Duodenal mucosa (tissue), 2 donors: ENCODE data around the gene FLOT2.
A peak's percentile ranks its signal among the peaks of the same experiment; 100 is the strongest.
"Not testable (repeated sequence)": the region's sequence is repeated elsewhere in the genome, so short reads cannot be mapped to it uniquely, and the experiment has no call there.

ENCODE experiments used
- H3K27ac ChIP-seq: one replicate; pipeline ENCODE4 v1.7.0; 2013; ENCODE audit warnings: low read depth, low read length
- H3K27me3 ChIP-seq, 2 donors: one replicate each; pipeline ENCODE4 v1.7.0; 2013; ENCODE audit warnings: low read length in 2 of 2, control low read depth in 1 of 2; ENCODE audit not compliant: insufficient read depth in 2 of 2, control insufficient read depth in 1 of 2
- H3K36me3 ChIP-seq, 2 donors: one replicate each; pipeline ENCODE4 v1.7.0; 2013; ENCODE audit warnings: low read length in 2 of 2, control low read depth in 1 of 2; ENCODE audit not compliant: insufficient read depth in 2 of 2, control insufficient read depth in 1 of 2
- H3K4me1 ChIP-seq, 2 donors: one replicate each; pipeline ENCODE4 v1.7.0; 2013; ENCODE audit warnings: low read length in 2 of 2, control low read depth in 1 of 2; ENCODE audit not compliant: insufficient read depth in 2 of 2, control insufficient read depth in 1 of 2
- H3K4me3 ChIP-seq, 2 donors: one replicate each; pipeline ENCODE4 v1.7.0; 2013; ENCODE audit warnings: low read length in 2 of 2, low read depth in 1 of 2
- H3K9ac ChIP-seq, 2 donors: one replicate each; pipeline ENCODE4 v1.7.0; 2013; ENCODE audit warnings: low read length in 2 of 2, low read depth in 1 of 2
- H3K9me3 ChIP-seq, 2 donors: one replicate each; pipeline ENCODE4 v1.7.0; 2013; ENCODE audit warnings: low read length in 2 of 2, control low read depth in 1 of 2; ENCODE audit not compliant: control insufficient read depth in 1 of 2

The FLOT2 gene

GRCh38 chr17:28849281-28849680 is 48.3 kb downstream of the FLOT2 start:
- no peaks in the 10 kb centered on the region for H3K9me3 ChIP-seq
- peaks cover 0 to 3% of the 10 kb centered on the region in 2 donors for H3K4me1 ChIP-seq
- H3K4me3 ChIP-seq: no peak overlapping the region
- H3K36me3 ChIP-seq: no peaks in the 10 kb centered on the region
- H3K9ac ChIP-seq: no peak overlapping the region
- H3K27ac ChIP-seq: no peak overlapping the region
- H3K27me3 ChIP-seq: no peaks in the 10 kb centered on the region

- H3K27ac ChIP-seq, H3K9ac ChIP-seq, H3K27me3 ChIP-seq, H3K36me3 ChIP-seq, H3K4me3 ChIP-seq, H3K4me1 ChIP-seq, H3K9me3 ChIP-seq: not testable (repeated sequence)
Observed at GRCh38 chr17:28848667-28849066, 48.9 kb downstream of the FLOT2 start.

GRCh38 chr17:28846699-28847098 is 50.8 kb downstream of the FLOT2 start:
- H3K4me1 ChIP-seq: not testable (repeated sequence)

GRCh38 chr17:28846231-28846630 is 51.3 kb downstream of the FLOT2 start:
- peaks cover 0 to 8% of the 10 kb centered on the region in 2 donors for H3K4me1 ChIP-seq
- H3K36me3 ChIP-seq: no peaks in the 10 kb centered on the region
- no peak overlapping the region for H3K9ac ChIP-seq
- no peaks in the 10 kb centered on the region for H3K9me3 ChIP-seq
- no peak overlapping the region for H3K4me3 ChIP-seq
- H3K27ac ChIP-seq: no peak overlapping the region
- no peaks in the 10 kb centered on the region for H3K27me3 ChIP-seq

More at GRCh38 chr17:28846699-28847098, 50.8 kb downstream of the FLOT2 start:
- H3K9ac ChIP-seq, H3K36me3 ChIP-seq, H3K27ac ChIP-seq, H3K4me3 ChIP-seq, H3K9me3 ChIP-seq, H3K27me3 ChIP-seq: not testable (repeated sequence)

DNA sequence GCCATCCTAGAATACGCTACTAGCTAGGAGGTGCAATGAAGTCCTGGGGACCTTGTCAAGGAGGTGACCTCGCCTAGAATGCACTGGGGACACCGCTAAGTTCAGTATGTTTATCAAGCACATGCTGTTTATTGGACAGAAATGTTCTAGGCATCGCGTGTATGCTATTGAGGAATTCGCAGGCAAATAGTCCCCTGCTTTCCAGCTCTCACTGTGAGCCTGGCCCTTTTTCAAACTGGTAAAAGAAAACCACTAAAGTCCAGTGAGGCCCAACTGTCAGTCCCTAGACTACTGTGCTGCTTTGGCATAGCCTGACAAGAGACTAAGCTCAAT is 53.8 kb downstream of the FLOT2 start:
- H3K9me3 ChIP-seq: no peaks in the 10 kb centered on the region
- peaks cover 5 to 9% of the 10 kb centered on the region in 2 donors for H3K4me1 ChIP-seq
- no peak overlapping the region for H3K4me3 ChIP-seq
- no peaks in the 10 kb centered on the region for H3K36me3 ChIP-seq
- no peak overlapping the region for H3K27ac ChIP-seq
- no peak overlapping the region for H3K9ac ChIP-seq
- H3K27me3 ChIP-seq: no peaks in the 10 kb centered on the region

DNA sequence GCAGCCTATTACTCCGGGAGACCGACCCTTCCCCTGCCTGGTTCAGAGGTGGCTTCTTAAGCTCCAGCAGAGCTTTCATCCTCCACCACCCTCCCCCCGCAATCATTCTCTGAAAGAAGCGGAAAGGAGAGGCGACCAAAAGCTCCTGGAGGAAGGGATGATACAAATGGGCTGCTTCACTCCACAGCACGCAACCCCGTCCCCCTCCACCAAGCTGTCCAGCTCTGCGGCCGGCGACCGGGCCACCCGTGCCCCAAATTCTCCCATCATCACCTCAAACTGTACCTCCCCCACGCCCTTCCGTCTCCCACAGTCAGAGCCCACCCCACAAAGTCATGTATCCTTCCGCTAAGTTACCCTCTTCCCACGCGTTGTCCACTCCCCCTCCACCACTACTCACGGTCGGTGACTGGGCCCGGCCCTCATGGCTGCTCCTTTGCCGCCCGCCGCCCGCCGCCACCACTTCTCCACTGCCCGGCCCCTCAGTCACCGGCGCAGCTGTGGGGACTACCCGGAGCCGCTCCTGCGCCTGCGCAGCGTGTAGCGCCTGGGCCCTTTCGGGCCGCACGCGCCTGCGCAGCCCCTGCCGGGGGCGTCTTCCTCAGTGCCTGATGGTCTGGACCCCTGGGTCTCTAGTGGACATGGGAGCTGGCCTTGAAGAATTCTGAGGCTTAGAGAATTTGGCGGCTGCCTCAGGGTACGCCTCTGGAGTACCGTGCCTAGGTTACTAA is 55.1 kb downstream of the FLOT2 start, which contains the start of gene FAM222B:
TSS of gene FAM222B (minus strand) at position 509 of the 731 bp plus-strand sequence. CDS start 76,123 bp downstream, outside the sequence.
- H3K4me3 ChIP-seq: peak within 1 kb of the TSS; percentile 91 to 100
- H3K27ac ChIP-seq: peak within 1 kb of the TSS; percentile 77
- H3K9me3 ChIP-seq: no peaks in the 10 kb centered on the region
- peak within 1 kb of the TSS; percentile 91 to 92 for H3K9ac ChIP-seq
- no peaks in the 10 kb centered on the region for H3K36me3 ChIP-seq
- no peaks in the 10 kb centered on the region for H3K27me3 ChIP-seq
- peaks cover 5 to 9% of the 10 kb centered on the region in 2 donors for H3K4me1 ChIP-seq

- H3K36me3 ChIP-seq: no peaks in the 10 kb centered on the region
- H3K9me3 ChIP-seq: no peaks in the 10 kb centered on the region
- H3K27ac ChIP-seq: peak overlapping the region; percentile 77
- no peaks in the 10 kb centered on the region for H3K27me3 ChIP-seq
- peak overlapping the region; percentile 91 to 100 for H3K4me3 ChIP-seq
- peak overlapping the region; percentile 91 to 92 for H3K9ac ChIP-seq
- peaks cover 5 to 9% of the 10 kb centered on the region in 2 donors for H3K4me1 ChIP-seq
Observed at GRCh38 chr17:28841901-28842281, 55.6 kb downstream of the FLOT2 start.

DNA sequence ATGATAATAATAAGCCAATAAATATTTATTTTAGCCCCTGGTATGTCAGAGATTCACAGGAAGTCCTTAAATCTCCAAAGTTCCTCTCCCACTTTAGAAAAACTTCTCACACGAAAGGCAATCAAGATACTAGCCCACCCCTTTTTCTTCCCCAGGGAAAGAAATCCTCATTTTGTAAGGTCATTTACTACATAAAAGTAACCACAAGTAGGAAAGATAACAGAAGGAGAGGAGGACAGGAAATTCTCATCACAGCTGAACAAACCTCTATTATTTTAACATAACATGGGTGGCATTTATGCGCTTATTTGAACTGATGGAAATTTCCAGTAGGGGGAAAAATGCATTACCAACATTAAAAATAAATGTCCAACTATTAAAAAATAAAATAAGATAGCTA is 58.3 kb downstream of the FLOT2 start:
- Histone ChIP-seq H3K36me3 (peaks cover 0 to 2% of the 10 kb centered on the region in 2 donors), H3K27me3 (no peaks in the 10 kb centered on the region)

GRCh38 chr17:28836541-28836940 is 61.0 kb downstream of the FLOT2 start:
- not testable (repeated sequence) for H3K4me1 ChIP-seq, H3K9ac ChIP-seq, H3K36me3 ChIP-seq, H3K27ac ChIP-seq, H3K4me3 ChIP-seq, H3K9me3 ChIP-seq, H3K27me3 ChIP-seq

More for the DNA sequence above, 58.3 kb downstream of the FLOT2 start:
- Histone ChIP-seq H3K27ac (no peak overlapping the region), H3K9ac (no peak overlapping the region), H3K4me1 (peaks cover 5 to 9% of the 10 kb centered on the region in 2 donors), H3K4me3 (no peak overlapping the region), H3K9me3 (no peaks in the 10 kb centered on the region)

GRCh38 chr17:28834420-28834819 is 63.1 kb downstream of the FLOT2 start:
- Histone ChIP-seq H3K4me1 (no peaks in the 10 kb centered on the region), H3K27ac (no peak overlapping the region), H3K9ac (no peak overlapping the region), H3K36me3 (peaks cover 0 to 13% of the 10 kb centered on the region in 2 donors), H3K9me3 (no peaks in the 10 kb centered on the region), H3K27me3 (no peaks in the 10 kb centered on the region), H3K4me3 (no peak overlapping the region)
